Measurements from ENCODE around the gene PCDHGA2.
"Not testable (repeated sequence)": the region's sequence is repeated elsewhere in the genome, so short reads cannot be mapped to it uniquely, and the experiment has no call there.

DNA sequence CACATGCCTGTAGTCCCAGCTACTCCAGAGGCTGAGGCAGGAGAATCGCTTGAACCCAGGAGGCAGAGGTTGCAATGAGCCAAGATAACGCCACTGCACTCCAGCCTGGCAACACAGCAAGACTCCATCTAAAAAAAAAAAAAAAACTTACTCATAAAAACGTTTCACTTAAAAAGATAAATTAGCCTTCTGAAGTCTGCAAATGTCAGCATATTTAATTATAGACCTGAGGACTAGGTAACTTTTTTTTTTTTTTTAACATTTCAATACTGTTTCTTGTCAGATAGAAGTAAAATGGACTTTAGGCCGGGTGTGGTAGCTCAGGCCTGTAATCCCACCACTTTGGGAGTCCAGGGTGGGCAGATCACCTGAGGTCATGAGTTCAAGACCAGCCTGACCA, 21.6 kb upstream of the PCDHGA2 start:
- TF ChIP-seq, protein P1, sequence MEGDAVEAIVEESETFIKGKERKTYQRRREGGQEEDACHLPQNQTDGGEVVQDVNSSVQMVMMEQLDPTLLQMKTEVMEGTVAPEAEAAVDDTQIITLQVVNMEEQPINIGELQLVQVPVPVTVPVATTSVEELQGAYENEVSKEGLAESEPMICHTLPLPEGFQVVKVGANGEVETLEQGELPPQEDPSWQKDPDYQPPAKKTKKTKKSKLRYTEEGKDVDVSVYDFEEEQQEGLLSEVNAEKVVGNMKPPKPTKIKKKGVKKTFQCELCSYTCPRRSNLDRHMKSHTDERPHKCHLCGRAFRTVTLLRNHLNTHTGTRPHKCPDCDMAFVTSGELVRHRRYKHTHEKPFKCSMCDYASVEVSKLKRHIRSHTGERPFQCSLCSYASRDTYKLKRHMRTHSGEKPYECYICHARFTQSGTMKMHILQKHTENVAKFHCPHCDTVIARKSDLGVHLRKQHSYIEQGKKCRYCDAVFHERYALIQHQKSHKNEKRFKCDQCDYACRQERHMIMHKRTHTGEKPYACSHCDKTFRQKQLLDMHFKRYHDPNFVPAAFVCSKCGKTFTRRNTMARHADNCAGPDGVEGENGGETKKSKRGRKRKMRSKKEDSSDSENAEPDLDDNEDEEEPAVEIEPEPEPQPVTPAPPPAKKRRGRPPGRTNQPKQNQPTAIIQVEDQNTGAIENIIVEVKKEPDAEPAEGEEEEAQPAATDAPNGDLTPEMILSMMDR (IDR thresholded peaks at IDR 0.05), result not testable (repeated sequence)
- TF ChIP-seq EZH2 (IDR thresholded peaks at IDR 0.05), result not testable (repeated sequence)

Data from neural progenitor cell (in vitro differentiated cells).